ENCODE data around the gene SHF.

The SHF gene

GRCh38 chr15:45200799-45201556 lies 13.2 kb upstream of the SHF start (continued):
- TF ChIP-seq, protein P1, sequence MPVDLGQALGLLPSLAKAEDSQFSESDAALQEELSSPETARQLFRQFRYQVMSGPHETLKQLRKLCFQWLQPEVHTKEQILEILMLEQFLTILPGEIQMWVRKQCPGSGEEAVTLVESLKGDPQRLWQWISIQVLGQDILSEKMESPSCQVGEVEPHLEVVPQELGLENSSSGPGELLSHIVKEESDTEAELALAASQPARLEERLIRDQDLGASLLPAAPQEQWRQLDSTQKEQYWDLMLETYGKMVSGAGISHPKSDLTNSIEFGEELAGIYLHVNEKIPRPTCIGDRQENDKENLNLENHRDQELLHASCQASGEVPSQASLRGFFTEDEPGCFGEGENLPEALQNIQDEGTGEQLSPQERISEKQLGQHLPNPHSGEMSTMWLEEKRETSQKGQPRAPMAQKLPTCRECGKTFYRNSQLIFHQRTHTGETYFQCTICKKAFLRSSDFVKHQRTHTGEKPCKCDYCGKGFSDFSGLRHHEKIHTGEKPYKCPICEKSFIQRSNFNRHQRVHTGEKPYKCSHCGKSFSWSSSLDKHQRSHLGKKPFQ (tag by site-specific recombination; IDR thresholded peaks at IDR 0.05): no peak
- no peak for TF ChIP-seq ZIC2 (tag by site-specific recombination; IDR thresholded peaks at IDR 0.05)
- TF ChIP-seq ZNF645 (tag by site-specific recombination; IDR thresholded peaks at IDR 0.05): no peak
- TF ChIP-seq KLF17 (tag by site-specific recombination; IDR thresholded peaks at IDR 0.05): peak; percentile 56; the same call in 1 of the 2 replicates
- peak; percentile 48 for TF ChIP-seq SP7 (tag by site-specific recombination; IDR thresholded peaks at IDR 0.05)
- TF ChIP-seq, protein P2, sequence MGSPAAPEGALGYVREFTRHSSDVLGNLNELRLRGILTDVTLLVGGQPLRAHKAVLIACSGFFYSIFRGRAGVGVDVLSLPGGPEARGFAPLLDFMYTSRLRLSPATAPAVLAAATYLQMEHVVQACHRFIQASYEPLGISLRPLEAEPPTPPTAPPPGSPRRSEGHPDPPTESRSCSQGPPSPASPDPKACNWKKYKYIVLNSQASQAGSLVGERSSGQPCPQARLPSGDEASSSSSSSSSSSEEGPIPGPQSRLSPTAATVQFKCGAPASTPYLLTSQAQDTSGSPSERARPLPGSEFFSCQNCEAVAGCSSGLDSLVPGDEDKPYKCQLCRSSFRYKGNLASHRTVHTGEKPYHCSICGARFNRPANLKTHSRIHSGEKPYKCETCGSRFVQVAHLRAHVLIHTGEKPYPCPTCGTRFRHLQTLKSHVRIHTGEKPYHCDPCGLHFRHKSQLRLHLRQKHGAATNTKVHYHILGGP (tag by site-specific recombination; IDR thresholded peaks at IDR 0.05): no peak
- TF ChIP-seq ZNF473 (tag by site-specific recombination; IDR thresholded peaks at IDR 0.05): no peak
- no peak for TF ChIP-seq ZNF391 (tag by site-specific recombination; IDR thresholded peaks at IDR 0.05; ENCODE audit: borderline replicate concordance, low read depth)
- no peak for TF ChIP-seq OVOL3 (tag by site-specific recombination; IDR thresholded peaks at IDR 0.05)
- TF ChIP-seq ZNF621 (tag by site-specific recombination; IDR thresholded peaks at IDR 0.05): no peak
- TF ChIP-seq OSR2 (tag by site-specific recombination; IDR thresholded peaks at IDR 0.05): 0 out of 2 replicates have a peak, but pooled peaks have one; percentile 10
- no peak for TF ChIP-seq ZNF426 (tag by site-specific recombination; IDR thresholded peaks at IDR 0.05)
- TF ChIP-seq MYNN (tag by site-specific recombination; IDR thresholded peaks at IDR 0.05; ENCODE audit: borderline replicate concordance): no peak
- TF ChIP-seq KLF8 (tag by site-specific recombination; IDR thresholded peaks at IDR 0.05): peak; percentile 29; the same call in 1 of the 2 replicates
- no peak for TF ChIP-seq ZNF544 (tag by site-specific recombination; IDR thresholded peaks at IDR 0.05)
- peak; percentile 14; the same call in 1 of the 2 replicates for TF ChIP-seq ZNF629 (tag by site-specific recombination; IDR thresholded peaks at IDR 0.05)
- no peak for TF ChIP-seq GLI4 (tag by site-specific recombination; IDR thresholded peaks at IDR 0.05)
- TF ChIP-seq YY1 (tag by site-specific recombination; IDR thresholded peaks at IDR 0.05): peak; percentile 87
- TF ChIP-seq ZNF335 (tag by site-specific recombination; conservative IDR thresholded peaks at IDR 0.05): peak; percentile 67
- peak; percentile 92 for TF ChIP-seq ZNF660 (tag by site-specific recombination; IDR thresholded peaks at IDR 0.05)
- TF ChIP-seq ZBTB6 (tag by site-specific recombination; IDR thresholded peaks at IDR 0.05): 0 out of 2 replicates have a peak, but pooled peaks have one; percentile 9
- no peak for TF ChIP-seq ZNF24 (tag by site-specific recombination; IDR thresholded peaks at IDR 0.05)
- TF ChIP-seq ZBTB21 (tag by site-specific recombination; IDR thresholded peaks at IDR 0.05): no peak
- TF ChIP-seq ZBTB8A (tag by site-specific recombination; IDR thresholded peaks at IDR 0.05): peak; percentile 14; the same call in 1 of the 2 replicates
- TF ChIP-seq, protein P3, sequence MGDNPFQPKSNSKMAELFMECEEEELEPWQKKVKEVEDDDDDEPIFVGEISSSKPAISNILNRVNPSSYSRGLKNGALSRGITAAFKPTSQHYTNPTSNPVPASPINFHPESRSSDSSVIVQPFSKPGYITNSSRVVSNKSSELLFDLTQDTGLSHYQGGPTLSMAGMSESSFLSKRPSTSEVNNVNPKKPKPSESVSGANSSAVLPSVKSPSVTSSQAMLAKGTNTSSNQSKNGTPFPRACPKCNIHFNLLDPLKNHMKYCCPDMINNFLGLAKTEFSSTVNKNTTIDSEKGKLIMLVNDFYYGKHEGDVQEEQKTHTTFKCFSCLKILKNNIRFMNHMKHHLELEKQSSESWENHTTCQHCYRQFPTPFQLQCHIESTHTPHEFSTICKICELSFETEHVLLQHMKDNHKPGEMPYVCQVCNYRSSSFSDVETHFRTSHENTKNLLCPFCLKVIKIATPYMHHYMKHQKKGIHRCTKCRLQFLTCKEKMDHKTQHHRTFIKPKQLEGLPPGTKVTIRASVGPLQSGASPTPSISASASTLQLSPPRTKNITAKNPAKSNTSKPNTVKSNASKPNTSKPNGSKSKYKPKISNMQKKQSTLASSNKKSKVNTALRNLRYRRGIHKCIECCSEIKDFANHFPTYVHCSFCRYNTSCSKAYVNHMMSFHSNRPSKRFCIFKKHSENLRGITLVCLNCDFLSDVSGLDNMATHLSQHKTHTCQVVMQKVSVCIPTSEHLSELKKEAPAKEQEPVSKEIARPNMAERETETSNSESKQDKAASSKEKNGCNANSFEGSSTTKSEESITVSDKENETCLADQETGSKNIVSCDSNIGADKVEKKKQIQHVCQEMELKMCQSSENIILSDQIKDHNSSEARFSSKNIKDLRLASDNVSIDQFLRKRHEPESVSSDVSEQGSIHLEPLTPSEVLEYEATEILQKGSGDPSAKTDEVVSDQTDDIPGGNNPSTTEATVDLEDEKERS (tag by site-specific recombination; IDR thresholded peaks at IDR 0.05): 0 out of 2 replicates have a peak, but pooled peaks have one; percentile 11
- TF ChIP-seq REPIN1 (tag by site-specific recombination; IDR thresholded peaks at IDR 0.05; ENCODE audit: low read depth): no peak
- TF ChIP-seq, protein P4, sequence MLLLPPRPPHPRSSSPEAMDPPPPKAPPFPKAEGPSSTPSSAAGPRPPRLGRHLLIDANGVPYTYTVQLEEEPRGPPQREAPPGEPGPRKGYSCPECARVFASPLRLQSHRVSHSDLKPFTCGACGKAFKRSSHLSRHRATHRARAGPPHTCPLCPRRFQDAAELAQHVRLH (tag by site-specific recombination; IDR thresholded peaks at IDR 0.05): peak; percentile 61; the same call in 1 of the 2 replicates
- TF ChIP-seq RBAK (tag by site-specific recombination; IDR thresholded peaks at IDR 0.05): no peak
- no peak for TF ChIP-seq ZNF670 (tag by site-specific recombination; IDR thresholded peaks at IDR 0.05; ENCODE audit: low read depth)
- no peak for TF ChIP-seq ZNF501 (tag by site-specific recombination; IDR thresholded peaks at IDR 0.05)
